IMR-90 (cell line): ENCODE data around the gene UBE2E2. TPM values are rescaled to one million over a fixed set of nuclear protein-coding genes. Genes with fewer than 3 reads are reported as not detected.

Source experiments
- ATAC-seq: fragments of 200-7000 bp; cut with Tn5 transposase; 2 replicates; pipeline ENCODE4 v1.9.1; 2020; ENCODE audit warnings: low read depth, mild to moderate bottlenecking, moderate library complexity
- BruUV-seq: library from RNA; stranded (reverse); fragments of 400-500 nt; replicated peaks from 2 replicates; lab custom pipeline; 2021; lab: Mats Ljungman, UMichigan
- CTCF ChIA-PET: fragments of 300-600 bp; formaldehyde crosslinking; extraction: SDS; loops from one replicate; lab custom pipeline; 2021; ENCODE audit warnings: antibody characterized with exemption; lab: Yijun Ruan, JAX
- POLR2A ChIA-PET: fragments of 300-600 bp; sonication (Branson Sonifier 250); formaldehyde crosslinking; loops from one replicate; lab custom pipeline; 2022; ENCODE audit warnings: antibody characterized with exemption; ENCODE audit not compliant: unreplicated experiment; lab: Charles Lee
- DNase-seq: peaks from one replicate; pipeline ENCODE4 v3.0.0; 2013
- H2AFZ ChIP-seq: replicated peaks from 2 replicates; pipeline ENCODE3; 2013; ENCODE audit warnings: low read length, mild to moderate bottlenecking; ENCODE audit not compliant: poor library complexity
- H2AK5ac ChIP-seq: 2 replicates; pipeline ENCODE4 v1.6.1; 2013; ENCODE audit warnings: low read depth, low read length, inconsistent platforms
- H2AK9ac ChIP-seq: replicated peaks from 2 replicates; pipeline ENCODE3; 2013; ENCODE audit warnings: mild to moderate bottlenecking, low read depth, low read length, moderate library complexity; ENCODE audit not compliant: poor library complexity
- H2BK120ac ChIP-seq: 2 replicates; pipeline ENCODE4 v1.6.1; 2013; ENCODE audit warnings: low read depth, low read length, inconsistent platforms
- H2BK15ac ChIP-seq: 3 replicates; pipeline ENCODE4 v1.6.1; 2013; ENCODE audit warnings: low read depth, low read length, inconsistent platforms
- H2BK20ac ChIP-seq: 2 replicates; pipeline ENCODE4 v1.6.1; 2013; ENCODE audit warnings: low read depth, mild to moderate bottlenecking, inconsistent platforms, low read length, moderate library complexity
- H2BK5ac ChIP-seq: 2 replicates; pipeline ENCODE4 v1.6.1; 2013; ENCODE audit warnings: mild to moderate bottlenecking, low read depth, low read length, inconsistent platforms; ENCODE audit not compliant: poor library complexity, severe bottlenecking
- H3K14ac ChIP-seq: replicated peaks from 2 replicates; pipeline ENCODE4 v1.6.1; 2013; ENCODE audit warnings: low read depth, low read length, inconsistent platforms
- H3K18ac ChIP-seq: 2 replicates; pipeline ENCODE4 v1.6.1; 2013; ENCODE audit warnings: low read depth, low read length, control low read depth
- H3K23ac ChIP-seq: 2 replicates; pipeline ENCODE4 v1.6.1; 2013; ENCODE audit warnings: low read depth, low read length, inconsistent platforms
- H3K27ac ChIP-seq: 2 replicates; pipeline ENCODE4 v1.5.1; 2013; ENCODE audit warnings: mild to moderate bottlenecking, control low read depth, low read length; ENCODE audit not compliant: insufficient read depth
- H3K27me3 ChIP-seq: 2 replicates; pipeline ENCODE4 v1.6.1; 2013; ENCODE audit warnings: low read length; ENCODE audit not compliant: control insufficient read depth, insufficient read depth
- H3K36me3 ChIP-seq: 2 replicates; pipeline ENCODE4 v1.6.1; 2013; ENCODE audit warnings: low read length, mixed read lengths; ENCODE audit not compliant: control insufficient read depth, insufficient read depth
- H3K4ac ChIP-seq: 2 replicates; pipeline ENCODE4 v1.6.1; 2013; ENCODE audit warnings: low read depth, low read length, inconsistent platforms
- H3K4me1 ChIP-seq: 2 replicates; pipeline ENCODE4 v1.6.1; 2013; ENCODE audit warnings: low read length, mixed read lengths; ENCODE audit not compliant: control insufficient read depth, insufficient read depth
- H3K4me2 ChIP-seq: 2 replicates; pipeline ENCODE4 v1.6.1; 2013; ENCODE audit warnings: low read depth, mild to moderate bottlenecking, control low read depth, low read length, moderate library complexity
- H3K4me3 ChIP-seq: 2 replicates; pipeline ENCODE4 v1.5.1; 2013; ENCODE audit warnings: low read depth, mild to moderate bottlenecking, control low read depth, low read length, moderate library complexity; ENCODE audit not compliant: insufficient read depth
- H3K56ac ChIP-seq: 2 replicates; pipeline ENCODE4 v1.6.1; 2013; ENCODE audit warnings: low read length, inconsistent platforms; ENCODE audit not compliant: insufficient read depth; ENCODE audit errors: extremely low read depth
- H3K79me1 ChIP-seq, 2 experiments: 2 replicates each; pipeline ENCODE4 v1.6.1; 2013; ENCODE audit warnings: low read length in 2 of 2, inconsistent platforms in 1 of 2, low read depth in 1 of 2
- H3K9ac ChIP-seq: 2 replicates; pipeline ENCODE4 v1.6.1; 2013; ENCODE audit warnings: low read depth, low read length, control low read depth
- H3K9me1 ChIP-seq: 2 replicates; pipeline ENCODE4 v1.6.1; 2013; ENCODE audit warnings: low read length, inconsistent platforms; ENCODE audit not compliant: insufficient read depth
- H3K9me3 ChIP-seq: 2 replicates; pipeline ENCODE4 v1.6.1; 2013; ENCODE audit warnings: low read length; ENCODE audit not compliant: control insufficient read depth, insufficient read depth
- H4K20me1 ChIP-seq: 2 replicates; pipeline ENCODE4 v1.6.1; 2013; ENCODE audit warnings: low read length, inconsistent platforms; ENCODE audit not compliant: insufficient read depth
- H4K5ac ChIP-seq: 2 replicates; pipeline ENCODE4 v1.6.1; 2013; ENCODE audit warnings: mild to moderate bottlenecking, low read depth, low read length, control low read depth
- H4K8ac ChIP-seq, 2 experiments: 2 replicates each; pipeline ENCODE4 v1.6.1; 2013; ENCODE audit warnings: low read depth in 2 of 2, low read length in 2 of 2, control low read depth in 1 of 2, inconsistent platforms in 1 of 2
- H4K91ac ChIP-seq: 2 replicates; pipeline ENCODE4 v1.6.1; 2013; ENCODE audit warnings: low read depth, low read length, inconsistent platforms; ENCODE audit not compliant: insufficient read depth
- CEBPB ChIP-seq: IDR thresholded peaks from 2 replicates; pipeline ENCODE4 v1.6.1; 2012; ENCODE audit warnings: low read depth, low read length, improper control_type of control experiment
- FOS ChIP-seq: fragments of 150-350 bp; IDR thresholded peaks from 2 replicates; pipeline ENCODE4 v1.6.1; 2016; ENCODE audit warnings: low read depth, low read length
- RCOR1 ChIP-seq: IDR thresholded peaks from 2 replicates; pipeline ENCODE4 v1.6.1; 2012; ENCODE audit warnings: mild to moderate bottlenecking, low read length, improper control_type of control experiment; ENCODE audit not compliant: insufficient replicate concordance
- WGBS, 2 experiments: methylation state at CpG; one replicate each; pipeline versions ENCODE4 v1.1.5 to v1.1.7; 2013; ENCODE audit warnings: missing lambda C conversion rate in 2 of 2; ENCODE audit not compliant: insufficient read length in 1 of 2; ENCODE audit errors: extremely low coverage in 2 of 2; 5-methylcytosine and 5-hydroxymethylcytosine counted together
- dilution Hi-C: fragments of 300-500 bp; cut with HindIII; formaldehyde crosslinking; loops from one replicate; pipeline ENCODE4 v1.14.3; 2018; ENCODE audit warnings: low sequenced_read_pairs; ENCODE audit not compliant: unreplicated experiment
- in situ Hi-C: fragments of 300-500 bp; cut with MboI; formaldehyde crosslinking; loops from 3 replicates; pipeline ENCODE4 v1.14.3; 2019; ENCODE audit warnings: low sequenced_read_pairs, inconsistent platforms, mixed read lengths
- intact Hi-C: fragments of 100-400 bp; cut with micrococcal nuclease; formaldehyde crosslinking; loops from 2 replicates; pipeline ENCODE4 v1.10.0; 2022
- polyA plus RNA-seq, 3 experiments: library from polyadenylated mRNA; depleted of rRNA; stranded (reverse); fragments of >200 nt; gene quantifications; 2 replicates each; pipeline ENCODE4 v1.2.3, GENCODE V29; 2012; ENCODE audit warnings: low replicate concordance in 1 of 3
- total RNA-seq: library from RNA; depleted of rRNA; stranded (reverse); fragments of >200 nt; gene quantifications from 2 replicates; pipeline ENCODE4 v1.2.3, GENCODE V29; 2012
- TF ChIP-seq, protein P1 (sequence below): fragments of 150-350 bp; IDR thresholded peaks from 2 replicates; pipeline ENCODE4 v1.6.1; 2017; ENCODE audit warnings: mild to moderate bottlenecking, antibody characterized with exemption, low read length, low read depth
- TF ChIP-seq, protein P2 (sequence below): fragments of 150-350 bp; IDR thresholded peaks from 2 replicates; pipeline ENCODE4 v1.6.1; 2016; ENCODE audit warnings: low read depth, mild to moderate bottlenecking, low read length, moderate library complexity, borderline replicate concordance

The UBE2E2 gene
- total and polyA plus RNA-seq, 2 of the 4 experiments (the other 2 are of a cell fraction): 18.6 to 32.7 TPM

GRCh38 chr3:23550402-23550801, 347.3 kb downstream of the UBE2E2 start:
- no peak overlapping the region for H3K27ac ChIP-seq
- no peak overlapping the region for H3K4me2 ChIP-seq
- H2AFZ ChIP-seq: no peak overlapping the region
- H3K9me3 ChIP-seq: no peaks in the 10 kb centered on the region
- in situ Hi-C loops (no loop called here), intact Hi-C loops (no loop called here), dilution Hi-C loops (no loop called here)
- H3K14ac ChIP-seq: no peak overlapping the region
- no peak overlapping the region for H3K4me3 ChIP-seq
- H2BK5ac ChIP-seq: no peak overlapping the region
- no peak overlapping the region for H3K56ac ChIP-seq
- H4K91ac ChIP-seq: no peak overlapping the region
- no peak overlapping the region for H4K5ac ChIP-seq
- CTCF ChIA-PET: no interaction called here
- H3K27me3 ChIP-seq: no peaks in the 10 kb centered on the region
- no peak overlapping the region for H4K8ac ChIP-seq
- peaks cover 2% of the 10 kb centered on the region; the same call in 1 of the 2 replicates for H3K4me1 ChIP-seq
- POLR2A ChIA-PET: no interaction called here
- no TSS peak for BruUV-seq
- no peak overlapping the region for H2BK20ac ChIP-seq
- H3K4ac ChIP-seq: no peak overlapping the region
- no peak for TF ChIP-seq FOS
- TF ChIP-seq, protein P1, sequence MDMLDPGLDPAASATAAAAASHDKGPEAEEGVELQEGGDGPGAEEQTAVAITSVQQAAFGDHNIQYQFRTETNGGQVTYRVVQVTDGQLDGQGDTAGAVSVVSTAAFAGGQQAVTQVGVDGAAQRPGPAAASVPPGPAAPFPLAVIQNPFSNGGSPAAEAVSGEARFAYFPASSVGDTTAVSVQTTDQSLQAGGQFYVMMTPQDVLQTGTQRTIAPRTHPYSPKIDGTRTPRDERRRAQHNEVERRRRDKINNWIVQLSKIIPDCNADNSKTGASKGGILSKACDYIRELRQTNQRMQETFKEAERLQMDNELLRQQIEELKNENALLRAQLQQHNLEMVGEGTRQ: no peak
- TF ChIP-seq, protein P2, sequence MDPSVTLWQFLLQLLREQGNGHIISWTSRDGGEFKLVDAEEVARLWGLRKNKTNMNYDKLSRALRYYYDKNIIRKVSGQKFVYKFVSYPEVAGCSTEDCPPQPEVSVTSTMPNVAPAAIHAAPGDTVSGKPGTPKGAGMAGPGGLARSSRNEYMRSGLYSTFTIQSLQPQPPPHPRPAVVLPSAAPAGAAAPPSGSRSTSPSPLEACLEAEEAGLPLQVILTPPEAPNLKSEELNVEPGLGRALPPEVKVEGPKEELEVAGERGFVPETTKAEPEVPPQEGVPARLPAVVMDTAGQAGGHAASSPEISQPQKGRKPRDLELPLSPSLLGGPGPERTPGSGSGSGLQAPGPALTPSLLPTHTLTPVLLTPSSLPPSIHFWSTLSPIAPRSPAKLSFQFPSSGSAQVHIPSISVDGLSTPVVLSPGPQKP: no peak
- no peak for TF ChIP-seq RCOR1
- TF ChIP-seq CEBPB: no peak
- H3K18ac ChIP-seq: no peak overlapping the region
- H2AK5ac ChIP-seq: no peak overlapping the region
- no peaks in the 10 kb centered on the region for H4K20me1 ChIP-seq
- H2AK9ac ChIP-seq: no peak overlapping the region
- no peak overlapping the region for H3K23ac ChIP-seq
- H2BK15ac ChIP-seq: no peak overlapping the region
- no peaks in the 10 kb centered on the region; a peak in 1 of 4 replicates for H3K79me1 ChIP-seq
- ATAC-seq (no peak), DNase-seq (no peak)
- H2BK120ac ChIP-seq: no peak overlapping the region
- H3K36me3 ChIP-seq: no peaks in the 10 kb centered on the region
- no peak overlapping the region for H3K9ac ChIP-seq
- no peaks in the 10 kb centered on the region for H3K9me1 ChIP-seq
- no CpG with 5 or more reads among the region's 1 CpG for WGBS, 2 experiments
